ENCODE measurements around the gene RABGAP1L. TPM values are rescaled to one million over a fixed set of nuclear protein-coding genes. Genes with fewer than 3 reads are reported as not detected.
A peak's percentile ranks its signal among the peaks of the same experiment; 100 is the strongest.
"Not testable (repeated sequence)": the region's sequence is repeated elsewhere in the genome, so short reads cannot be mapped to it uniquely, and the experiment has no call there.

The RABGAP1L gene
- total and polyA plus RNA-seq, 4 donors: 33.7 to 128 (median 62.1) TPM

DNA sequence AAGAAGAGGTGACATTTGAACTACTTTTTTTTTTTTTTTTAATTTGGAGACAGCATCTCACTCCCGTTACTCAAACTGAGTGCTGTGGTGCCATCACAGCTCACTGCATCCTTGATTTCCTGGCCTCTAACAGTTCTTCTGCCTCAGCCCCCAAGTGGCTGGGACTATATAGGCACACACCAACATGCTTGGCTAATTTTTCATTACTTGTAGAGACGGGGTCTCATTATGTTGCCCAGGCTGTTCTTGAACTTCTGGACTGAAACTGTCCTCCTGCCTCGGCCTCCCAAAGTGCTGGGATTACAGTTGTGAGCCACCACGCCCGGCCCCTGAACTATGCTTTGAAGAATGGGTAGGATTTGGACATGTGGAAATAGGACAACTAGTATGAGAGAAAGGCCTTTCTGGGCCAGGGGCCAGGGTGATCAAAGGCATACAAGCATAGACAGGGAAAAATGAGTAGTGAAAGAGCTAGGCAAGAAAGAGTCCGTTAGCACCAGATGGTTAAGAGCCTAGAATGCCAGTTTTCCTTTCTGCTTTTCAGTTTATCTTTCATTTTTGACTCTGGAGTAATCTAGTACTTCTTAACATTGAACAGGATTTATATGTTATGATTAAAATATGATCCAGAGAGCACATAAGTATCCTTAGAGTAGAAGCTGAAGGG lies 6.3 kb downstream of the RABGAP1L start:
- H3K4me1 ChIP-seq (ENCODE audit: control insufficient read depth, insufficient read depth, low read length): peaks cover 8% of the 10 kb centered on the region
- H3K27me3 ChIP-seq (ENCODE audit: control insufficient read depth, insufficient read depth, low read length): no peaks in the 10 kb centered on the region
- peak in 1 of 6 donors; percentile 13 for DNase-seq (ENCODE audit: low read depth in 4 of 6, low spot score in 6 of 6)
- H3K27ac ChIP-seq (ENCODE audit: low read depth, low read length): no peak overlapping the region
- H3K36me3 ChIP-seq (ENCODE audit: control insufficient read depth, insufficient read depth, low read length): no peaks in the 10 kb centered on the region
- no peaks in the 10 kb centered on the region for H3K9me3 ChIP-seq (ENCODE audit: control insufficient read depth, insufficient read depth, low read length)
- H3K4me3 ChIP-seq (ENCODE audit: low read depth, low read length): no peak overlapping the region
- WGBS (ENCODE audit: insufficient coverage): 92% methylated on average over 5 of the region's 6 CpGs

DNA sequence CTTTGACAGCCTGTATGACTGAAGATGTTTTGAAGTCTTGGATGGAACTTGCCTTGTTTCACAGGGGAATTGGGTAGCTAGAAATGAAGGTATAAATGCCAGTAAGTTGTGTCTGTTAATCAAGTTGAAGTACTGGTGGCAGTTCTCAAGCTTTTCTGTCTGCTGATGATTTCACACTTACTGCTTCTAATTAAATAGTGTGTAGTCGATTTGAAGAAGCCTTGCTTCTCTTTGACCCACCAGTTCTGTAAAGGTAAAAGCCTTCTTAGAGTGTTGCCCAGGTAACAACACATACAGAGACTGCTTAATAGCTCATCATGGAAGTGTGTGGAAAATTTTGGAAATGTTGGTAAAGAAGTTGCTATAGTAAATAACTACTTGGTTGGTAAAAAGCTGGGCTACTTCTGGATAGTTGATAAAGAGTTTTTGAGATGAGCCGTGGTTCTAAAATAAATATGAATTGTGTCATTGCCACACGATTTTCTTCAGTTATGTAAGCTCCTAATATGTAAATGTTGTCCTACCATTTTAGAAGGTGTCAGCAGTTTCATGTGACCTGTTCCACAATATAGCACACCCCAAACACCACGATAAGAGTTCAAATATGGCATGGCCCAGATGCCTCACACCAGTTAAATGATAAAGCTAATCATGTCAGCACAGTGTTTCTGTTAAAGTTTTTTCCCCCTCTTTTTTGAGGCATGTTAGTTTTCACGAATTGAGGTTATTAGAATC lies 7.4 kb downstream of the RABGAP1L start:
- Histone ChIP-seq H3K4me1 (ENCODE audit: control insufficient read depth, insufficient read depth, low read length) (peaks cover 4% of the 10 kb centered on the region), H3K4me3 (ENCODE audit: low read depth, low read length) (no peak overlapping the region), H3K27me3 (ENCODE audit: control insufficient read depth, insufficient read depth, low read length) (no peaks in the 10 kb centered on the region), H3K36me3 (ENCODE audit: control insufficient read depth, insufficient read depth, low read length) (no peaks in the 10 kb centered on the region), H3K27ac (ENCODE audit: low read depth, low read length) (no peak overlapping the region), H3K9me3 (ENCODE audit: control insufficient read depth, insufficient read depth, low read length) (no peaks in the 10 kb centered on the region)
- WGBS (ENCODE audit: insufficient coverage): 100% methylated on average over 1 of the region's 5 CpGs
- DNase-seq (ENCODE audit: low read depth in 4 of 6, low spot score in 6 of 6): no peak

DNA sequence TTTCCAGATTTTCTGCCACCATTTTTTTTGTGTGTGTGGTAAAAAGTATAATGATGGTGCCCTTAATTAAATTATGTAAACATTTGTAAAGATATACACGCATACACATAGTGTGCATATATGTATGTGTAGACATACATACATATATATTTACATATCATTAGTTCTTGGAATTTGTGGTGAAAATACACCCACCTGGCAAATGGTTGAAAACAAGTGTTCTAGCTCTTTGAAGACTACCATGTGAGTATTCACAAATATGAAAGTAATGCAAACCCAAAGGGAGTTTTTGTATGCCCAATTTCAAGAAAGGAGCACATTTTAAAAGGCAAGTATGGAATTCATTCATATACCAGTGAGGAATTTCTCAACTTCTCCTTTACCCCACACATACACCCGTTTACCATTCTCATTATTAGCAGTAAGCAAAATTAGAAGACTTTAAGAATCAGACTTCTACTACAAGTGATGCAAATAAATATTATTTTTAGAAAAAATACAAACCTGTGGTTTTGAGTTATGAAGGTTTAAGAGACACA lies 8.0 kb downstream of the RABGAP1L start:
- DNase-seq (ENCODE audit: low read depth in 4 of 6, low spot score in 6 of 6): no peak
- no CpG with 5 or more reads among the region's 2 CpGs for WGBS (ENCODE audit: insufficient coverage)

DNA sequence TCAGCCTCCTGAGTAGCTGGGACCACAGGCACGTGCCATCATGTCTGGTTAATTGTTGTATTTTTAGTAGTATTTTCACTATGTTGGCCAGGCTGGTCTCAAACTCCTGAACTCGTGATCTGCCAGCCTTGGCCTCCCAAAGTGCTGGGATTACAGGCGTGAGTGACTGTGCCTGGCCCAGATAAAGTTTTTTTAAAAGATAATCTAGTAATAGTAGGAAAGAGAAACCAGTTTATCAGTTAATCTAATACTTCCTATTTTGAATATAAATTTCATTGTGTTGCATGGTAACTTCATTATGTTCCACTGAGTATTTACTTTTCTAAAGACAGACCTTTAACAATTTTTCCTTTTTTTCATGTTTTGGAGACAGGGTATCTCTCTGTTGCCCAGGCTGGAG lies 10.0 kb downstream of the RABGAP1L start:
- DNase-seq (ENCODE audit: low read depth in 4 of 6, low spot score in 6 of 6): no peak
- no peak overlapping the region for H3K4me3 ChIP-seq (ENCODE audit: low read depth, low read length)
- H3K4me1 ChIP-seq (ENCODE audit: control insufficient read depth, insufficient read depth, low read length): peaks cover 4% of the 10 kb centered on the region
- no CpG with 5 or more reads among the region's 3 CpGs for WGBS (ENCODE audit: insufficient coverage)
- H3K9me3 ChIP-seq (ENCODE audit: control insufficient read depth, insufficient read depth, low read length): no peaks in the 10 kb centered on the region
- no peak overlapping the region for H3K27ac ChIP-seq (ENCODE audit: low read depth, low read length)
- H3K27me3 ChIP-seq (ENCODE audit: control insufficient read depth, insufficient read depth, low read length): no peaks in the 10 kb centered on the region
- no peaks in the 10 kb centered on the region for H3K36me3 ChIP-seq (ENCODE audit: control insufficient read depth, insufficient read depth, low read length)

More for the DNA sequence above, 8.0 kb downstream of the RABGAP1L start:
- Histone ChIP-seq H3K27me3 (ENCODE audit: control insufficient read depth, insufficient read depth, low read length) (no peaks in the 10 kb centered on the region), H3K27ac (ENCODE audit: low read depth, low read length) (no peak overlapping the region), H3K9me3 (ENCODE audit: control insufficient read depth, insufficient read depth, low read length) (no peaks in the 10 kb centered on the region), H3K36me3 (ENCODE audit: control insufficient read depth, insufficient read depth, low read length) (no peaks in the 10 kb centered on the region), H3K4me1 (ENCODE audit: control insufficient read depth, insufficient read depth, low read length) (peaks cover 4% of the 10 kb centered on the region), H3K4me3 (ENCODE audit: low read depth, low read length) (no peak overlapping the region)

DNA sequence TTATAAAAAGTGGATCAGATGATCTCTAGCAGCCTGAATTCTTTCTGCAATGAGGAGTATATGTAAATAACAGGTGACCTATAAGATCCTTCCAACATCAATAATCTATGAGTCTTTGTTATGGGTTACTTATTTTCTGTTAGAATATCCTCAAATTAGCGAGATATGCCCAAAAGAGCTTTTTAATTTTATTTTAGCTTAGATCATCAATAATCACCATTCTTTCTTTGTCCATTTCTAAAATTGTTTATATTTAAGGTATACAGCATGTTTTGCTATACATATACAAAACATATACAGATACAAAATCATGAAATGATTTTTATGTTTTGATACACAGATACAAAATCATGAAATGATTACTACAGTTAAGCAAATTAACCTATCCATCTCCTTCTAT lies 11.8 kb downstream of the RABGAP1L start:
- whole genome bisulfite sequencing (ENCODE audit: insufficient coverage): no CpG with 5 or more reads among the region's 1 CpG
- Histone ChIP-seq H3K9me3 (ENCODE audit: control insufficient read depth, insufficient read depth, low read length) (no peaks in the 10 kb centered on the region), H3K27me3 (ENCODE audit: control insufficient read depth, insufficient read depth, low read length) (no peaks in the 10 kb centered on the region)

GRCh38 chr1:174174461-174175329 lies 15.4 kb downstream of the RABGAP1L start:
- Histone ChIP-seq H3K27me3 (ENCODE audit: control insufficient read depth, insufficient read depth, low read length) (no peaks in the 10 kb centered on the region), H3K4me3 (ENCODE audit: low read depth, low read length) (no peak overlapping the region), H3K36me3 (ENCODE audit: control insufficient read depth, insufficient read depth, low read length) (no peaks in the 10 kb centered on the region), H3K27ac (ENCODE audit: low read depth, low read length) (no peak overlapping the region), H3K9me3 (ENCODE audit: control insufficient read depth, insufficient read depth, low read length) (no peaks in the 10 kb centered on the region), H3K4me1 (ENCODE audit: control insufficient read depth, insufficient read depth, low read length) (no peaks in the 10 kb centered on the region)
- DNase-seq (ENCODE audit: low read depth in 4 of 6, low spot score in 6 of 6): no peak
- 91% methylated on average over 3 of the region's 6 CpGs for WGBS (ENCODE audit: insufficient coverage)

More for the DNA sequence above, 11.8 kb downstream of the RABGAP1L start:
- Histone ChIP-seq H3K4me3 (ENCODE audit: low read depth, low read length) (no peak overlapping the region), H3K36me3 (ENCODE audit: control insufficient read depth, insufficient read depth, low read length) (no peaks in the 10 kb centered on the region), H3K27ac (ENCODE audit: low read depth, low read length) (no peak overlapping the region), H3K4me1 (ENCODE audit: control insufficient read depth, insufficient read depth, low read length) (no peaks in the 10 kb centered on the region)
- no peak for DNase-seq (ENCODE audit: low read depth in 4 of 6, low spot score in 6 of 6)

GRCh38 chr1:174178459-174178858 lies 19.1 kb downstream of the RABGAP1L start:
- not testable (repeated sequence) for H3K4me3 ChIP-seq (ENCODE audit: low read depth, low read length); H3K27me3 ChIP-seq (ENCODE audit: control insufficient read depth, insufficient read depth, low read length); H3K36me3 ChIP-seq (ENCODE audit: control insufficient read depth, insufficient read depth, low read length); H3K4me1 ChIP-seq (ENCODE audit: control insufficient read depth, insufficient read depth, low read length); H3K9me3 ChIP-seq (ENCODE audit: control insufficient read depth, insufficient read depth, low read length); DNase-seq (ENCODE audit: low read depth in 4 of 6, low spot score in 6 of 6); H3K27ac ChIP-seq (ENCODE audit: low read depth, low read length)
- no CpG with 5 or more reads among the region's 2 CpGs for WGBS (ENCODE audit: insufficient coverage)

GRCh38 chr1:174189428-174190062 lies 30.2 kb downstream of the RABGAP1L start:
- no peak overlapping the region for H3K4me3 ChIP-seq (ENCODE audit: low read depth, low read length)
- H3K36me3 ChIP-seq (ENCODE audit: control insufficient read depth, insufficient read depth, low read length): no peaks in the 10 kb centered on the region
- no peak for DNase-seq (ENCODE audit: low read depth in 4 of 6, low spot score in 6 of 6)
- peaks cover 6% of the 10 kb centered on the region for H3K9me3 ChIP-seq (ENCODE audit: control insufficient read depth, insufficient read depth, low read length)
- H3K27ac ChIP-seq (ENCODE audit: low read depth, low read length): no peak overlapping the region
- no peaks in the 10 kb centered on the region for H3K27me3 ChIP-seq (ENCODE audit: control insufficient read depth, insufficient read depth, low read length)
- H3K4me1 ChIP-seq (ENCODE audit: control insufficient read depth, insufficient read depth, low read length): no peaks in the 10 kb centered on the region
- 100% methylated on average over 2 of the region's 4 CpGs for WGBS (ENCODE audit: insufficient coverage)

DNA sequence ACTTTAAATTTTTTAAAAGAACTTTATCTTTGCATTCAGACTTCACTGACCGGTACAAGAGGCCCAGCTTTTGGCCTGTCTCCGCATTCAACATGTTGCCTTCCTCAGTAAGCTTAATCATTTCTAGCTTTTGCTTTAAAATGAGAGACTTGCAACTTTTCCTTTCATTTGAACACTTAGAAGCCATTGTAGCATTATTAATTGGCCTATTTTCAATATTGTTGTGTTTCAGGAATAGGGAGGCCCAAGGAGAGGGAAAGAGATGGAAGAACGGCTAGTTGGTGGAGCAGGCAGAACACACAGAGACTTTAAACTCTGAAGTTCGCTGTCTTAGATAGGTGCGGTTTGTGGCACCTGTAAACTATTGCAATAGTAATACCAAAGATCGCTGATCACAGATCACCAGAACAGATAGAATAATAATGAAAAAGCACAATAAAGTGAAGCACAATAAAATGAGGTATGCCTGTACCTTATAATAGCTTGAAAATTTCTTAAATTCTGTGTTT lies 31.4 kb downstream of the RABGAP1L start:
- Histone ChIP-seq H3K27me3 (ENCODE audit: control insufficient read depth, insufficient read depth, low read length) (no peaks in the 10 kb centered on the region), H3K27ac (ENCODE audit: low read depth, low read length) (no peak overlapping the region), H3K36me3 (ENCODE audit: control insufficient read depth, insufficient read depth, low read length) (no peaks in the 10 kb centered on the region), H3K4me3 (ENCODE audit: low read depth, low read length) (no peak overlapping the region), H3K4me1 (ENCODE audit: control insufficient read depth, insufficient read depth, low read length) (no peaks in the 10 kb centered on the region), H3K9me3 (ENCODE audit: control insufficient read depth, insufficient read depth, low read length) (peaks cover 6% of the 10 kb centered on the region)
- 38% methylated on average over 2 of the region's 6 CpGs for WGBS (ENCODE audit: insufficient coverage)
- DNase-seq (ENCODE audit: low read depth in 4 of 6, low spot score in 6 of 6): peak in 1 of 6 donors; percentile 6
